ENCODE measurements around the gene UBE2K.
"Not testable (repeated sequence)": the region's sequence is repeated elsewhere in the genome, so short reads cannot be mapped to it uniquely, and the experiment has no call there.

UBE2K gene

GRCh38 chr4:39698424-39699009, 581 bp downstream of the UBE2K start:
- peak; percentile 10 for DNase-seq

GRCh38 chr4:39699687-39700409, 1.9 kb downstream of the UBE2K start:
- no peak for DNase-seq

- DNase-seq, result no peak
These were observed 2.6 kb downstream of the UBE2K start for GRCh38 chr4:39700554-39700953.

- no peak for DNase-seq
These were observed 4.8 kb downstream of the UBE2K start for GRCh38 chr4:39702716-39703115.

- DNase-seq, result not testable (repeated sequence)
These were observed 6.9 kb downstream of the UBE2K start for GRCh38 chr4:39704789-39705188.

GRCh38 chr4:39706334-39706733, 8.4 kb downstream of the UBE2K start:
- no peak for DNase-seq

- DNase-seq, result no peak
These were observed 9.0 kb downstream of the UBE2K start for GRCh38 chr4:39706741-39707511.

GRCh38 chr4:39710098-39710896, 12.4 kb downstream of the UBE2K start:
- no peak for DNase-seq

- DNase-seq, result no peak
These were observed 15.1 kb downstream of the UBE2K start for GRCh38 chr4:39712819-39713607.

GRCh38 chr4:39713691-39714090, 15.8 kb downstream of the UBE2K start:
- DNase-seq, result no peak

- no peak for DNase-seq
These were observed 16.2 kb downstream of the UBE2K start for GRCh38 chr4:39714166-39714565.

GRCh38 chr4:39715788-39716187, 17.9 kb downstream of the UBE2K start:
- no peak for DNase-seq

GRCh38 chr4:39716356-39716755, 18.4 kb downstream of the UBE2K start:
- DNase-seq, result no peak

GRCh38 chr4:39717743-39718142, 19.8 kb downstream of the UBE2K start:
- not testable (repeated sequence) for DNase-seq

- no peak for DNase-seq
These were observed 20.7 kb downstream of the UBE2K start for GRCh38 chr4:39718366-39719323.

- DNase-seq, result no peak
These were observed 22.1 kb downstream of the UBE2K start for GRCh38 chr4:39719804-39720580.

- DNase-seq, result not testable (repeated sequence)
These were observed 23.3 kb downstream of the UBE2K start for GRCh38 chr4:39721273-39721672.

- no peak for DNase-seq
These were observed 23.9 kb downstream of the UBE2K start for GRCh38 chr4:39721788-39722187.

- no peak for DNase-seq
These were observed 31.6 kb downstream of the UBE2K start for GRCh38 chr4:39729557-39729956.

- no peak for DNase-seq
These were observed 32.1 kb downstream of the UBE2K start for GRCh38 chr4:39730072-39730471.
